Uterus (tissue), 2 donors: ENCODE data around the gene KIAA1328.

Experiments
- POLR2A ChIP-seq, 2 donors: fragments of 450-650 bp; IDR thresholded peaks; one replicate each; pipeline ENCODE4 v1.6.1; 2016; ENCODE audit warnings: antibody characterized with exemption in 2 of 2, mild to moderate bottlenecking in 1 of 2, moderate library complexity in 1 of 2
- TF ChIP-seq, protein P1 (sequence below), 4 experiments: fragments of 200-600 bp in 2 of 4; fragments of 450-650 bp in 2 of 4; sonication (generic) in 2 of 4; IDR thresholded peaks; one replicate each; pipeline ENCODE4 v1.5.1; 2016 to 2019; ENCODE audit warnings: antibody characterized with exemption in 4 of 4, mild to moderate bottlenecking in 2 of 4, moderate library complexity in 1 of 4

- TF ChIP-seq, protein P1, sequence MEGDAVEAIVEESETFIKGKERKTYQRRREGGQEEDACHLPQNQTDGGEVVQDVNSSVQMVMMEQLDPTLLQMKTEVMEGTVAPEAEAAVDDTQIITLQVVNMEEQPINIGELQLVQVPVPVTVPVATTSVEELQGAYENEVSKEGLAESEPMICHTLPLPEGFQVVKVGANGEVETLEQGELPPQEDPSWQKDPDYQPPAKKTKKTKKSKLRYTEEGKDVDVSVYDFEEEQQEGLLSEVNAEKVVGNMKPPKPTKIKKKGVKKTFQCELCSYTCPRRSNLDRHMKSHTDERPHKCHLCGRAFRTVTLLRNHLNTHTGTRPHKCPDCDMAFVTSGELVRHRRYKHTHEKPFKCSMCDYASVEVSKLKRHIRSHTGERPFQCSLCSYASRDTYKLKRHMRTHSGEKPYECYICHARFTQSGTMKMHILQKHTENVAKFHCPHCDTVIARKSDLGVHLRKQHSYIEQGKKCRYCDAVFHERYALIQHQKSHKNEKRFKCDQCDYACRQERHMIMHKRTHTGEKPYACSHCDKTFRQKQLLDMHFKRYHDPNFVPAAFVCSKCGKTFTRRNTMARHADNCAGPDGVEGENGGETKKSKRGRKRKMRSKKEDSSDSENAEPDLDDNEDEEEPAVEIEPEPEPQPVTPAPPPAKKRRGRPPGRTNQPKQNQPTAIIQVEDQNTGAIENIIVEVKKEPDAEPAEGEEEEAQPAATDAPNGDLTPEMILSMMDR (IDR thresholded peaks at IDR 0.05) = no peak
- no peak for TF ChIP-seq POLR2A (IDR thresholded peaks at IDR 0.05)
Observed at GRCh38 chr18:36819621-36820020, 9.3 kb upstream of the KIAA1328 start.
